CD4-positive, CD25-positive, alpha-beta regulatory T cell (primary cell): ENCODE results near the gene RUNX1. TPM values are rescaled to one million over a fixed set of nuclear protein-coding genes. Genes with fewer than 3 reads are reported as not detected.

Experiments
- ATAC-seq, 2 donors: fragments of 150-1000 bp; cut with Tn5 transposase; one replicate each; pipeline ENCODE4 v1.10.0; 2021; ENCODE audit warnings: low read depth in 2 of 2, moderate number of reproducible peaks in 2 of 2, moderate library complexity in 1 of 2
- DNase-seq, 3 donors: peaks; one replicate each; pipeline versions ENCODE4 v3.0.0 to v3.0.0-alpha.2; 2012 to 2022; ENCODE audit warnings: mixed read lengths in 1 of 3
- H3K27ac ChIP-seq: one replicate; pipeline ENCODE4 v1.7.0; 2013; ENCODE audit warnings: mild to moderate bottlenecking, low read length; ENCODE audit not compliant: insufficient read depth, poor library complexity, severe bottlenecking
- H3K27me3 ChIP-seq: one replicate; pipeline ENCODE4 v1.7.0; 2013; ENCODE audit warnings: low read length; ENCODE audit not compliant: control insufficient read depth, insufficient read depth
- H3K36me3 ChIP-seq: one replicate; pipeline ENCODE4 v1.7.0; 2013; ENCODE audit warnings: mild to moderate bottlenecking, low read length, moderate library complexity; ENCODE audit not compliant: control insufficient read depth, insufficient read depth
- H3K4me1 ChIP-seq: 2 replicates; pipeline ENCODE4 v1.7.0; 2013; ENCODE audit warnings: mild to moderate bottlenecking, low read length; ENCODE audit not compliant: insufficient read depth, control insufficient read depth, poor library complexity, severe bottlenecking
- H3K4me3 ChIP-seq: one replicate; pipeline ENCODE4 v1.7.0; 2013; ENCODE audit warnings: low read depth, mild to moderate bottlenecking, low read length, moderate library complexity
- H3K9me3 ChIP-seq, 2 experiments: 1 replicate in 1 of 2; 2 replicates in 1 of 2; pipeline ENCODE4 v1.7.0; 2013; ENCODE audit warnings: low read length in 2 of 2, mild to moderate bottlenecking in 1 of 2, moderate library complexity in 1 of 2; ENCODE audit not compliant: control insufficient read depth in 2 of 2
- H3K27ac Mint-ChIP-seq, 3 donors: one replicate each; pipeline ENCODE4 v1.8.0; 2020 to 2022; ENCODE audit warnings: mild to moderate bottlenecking in 3 of 3, mixed read lengths in 3 of 3, moderate library complexity in 2 of 3
- H3K27me3 Mint-ChIP-seq: one replicate; pipeline ENCODE4 v1.8.0; 2022; ENCODE audit warnings: mild to moderate bottlenecking, mixed read lengths
- H3K36me3 Mint-ChIP-seq: one replicate; pipeline ENCODE4 v1.8.0; 2020; ENCODE audit warnings: mixed read lengths
- H3K4me1 Mint-ChIP-seq, 4 donors: one replicate each; pipeline ENCODE4 v1.8.0; 2020 to 2022; ENCODE audit warnings: mixed read lengths in 4 of 4, mild to moderate bottlenecking in 1 of 4
- H3K4me3 Mint-ChIP-seq, 4 donors: one replicate each; pipeline ENCODE4 v1.8.0; 2020 to 2022; ENCODE audit warnings: mild to moderate bottlenecking in 4 of 4, mixed read lengths in 4 of 4, moderate library complexity in 3 of 4
- H3K9me3 Mint-ChIP-seq, 7 donors: one replicate each; pipeline ENCODE4 v1.8.0; 2020 to 2022; ENCODE audit warnings: mixed read lengths in 7 of 7, mild to moderate bottlenecking in 3 of 7, moderate library complexity in 2 of 7
- polyA plus RNA-seq, 4 donors: library from polyadenylated mRNA; unstranded; fragments of 300-500 nt; fragmentation: Illumina TruSeq; gene quantifications; one replicate each; pipeline ENCODE4 v1.2.3, GENCODE V29; 2021
- total RNA-seq: library from RNA; stranded (reverse); gene quantifications from one replicate; pipeline ENCODE4 v1.2.3, GENCODE V29; 2022

Gene RUNX1
- total and polyA plus RNA-seq, 5 donors from 2014 or later: 14.2 to 133 (median 21.4) TPM

GRCh38 chr21:35042836-35043235 lies 6.3 kb downstream of the RUNX1 start:
- Mint-ChIP-seq H3K36me3 (peaks cover 41% of the 10 kb centered on the region), H3K27me3 (peaks cover 10% of the 10 kb centered on the region), H3K27ac (peak overlapping the region; percentile 95 to 100 (median 96)), H3K9me3 (peaks cover 0 to 5% (median 0%) of the 10 kb centered on the region in 7 donors), H3K4me3 (peak overlapping the region; percentile 92 to 99 (median 98)), H3K4me1 (peaks cover 34 to 97% (median 67%) of the 10 kb centered on the region in 4 donors)
- no peak for DNase-seq
- Histone ChIP-seq H3K36me3 (peaks cover 8% of the 10 kb centered on the region), H3K9me3 (no peaks in the 10 kb centered on the region), H3K27me3 (no peaks in the 10 kb centered on the region), H3K4me3 (peak overlapping the region; percentile 100), H3K4me1 (peaks cover 98% of the 10 kb centered on the region), H3K27ac (peak overlapping the region; percentile 92)
- ATAC-seq: no peak

- Mint-ChIP-seq H3K4me3 (peak overlapping the region; percentile 92 to 99 (median 98)), H3K36me3 (peaks cover 41% of the 10 kb centered on the region), H3K9me3 (peaks cover 0 to 2% (median 0%) of the 10 kb centered on the region in 7 donors), H3K4me1 (peaks cover 34 to 98% (median 76%) of the 10 kb centered on the region in 4 donors), H3K27ac (peak overlapping the region; percentile 95 to 100 (median 96)), H3K27me3 (peaks cover 5% of the 10 kb centered on the region)
- peaks cover 98% of the 10 kb centered on the region for H3K4me1 ChIP-seq
- H3K27ac ChIP-seq: peak overlapping the region; percentile 92
- peaks cover 13% of the 10 kb centered on the region for H3K36me3 ChIP-seq
- no peak for DNase-seq
- no peaks in the 10 kb centered on the region for H3K27me3 ChIP-seq
- H3K9me3 ChIP-seq: no peaks in the 10 kb centered on the region
- H3K4me3 ChIP-seq: peak overlapping the region; percentile 100
- ATAC-seq: no peak
These were observed 7.2 kb downstream of the RUNX1 start for GRCh38 chr21:35041881-35042280.

GRCh38 chr21:35041122-35041521 lies 8.0 kb downstream of the RUNX1 start:
- peaks cover 100% of the 10 kb centered on the region for H3K4me1 ChIP-seq
- Mint-ChIP-seq H3K27ac (peak overlapping the region; percentile 95 to 100 (median 96)), H3K4me1 (peaks cover 40 to 98% (median 79%) of the 10 kb centered on the region in 4 donors), H3K36me3 (peaks cover 45% of the 10 kb centered on the region), H3K9me3 (peaks cover 0 to 2% (median 0%) of the 10 kb centered on the region in 7 donors), H3K27me3 (peaks cover 5% of the 10 kb centered on the region), H3K4me3 (peak overlapping the region; percentile 92 to 99 (median 98))
- ATAC-seq: no peak
- no peaks in the 10 kb centered on the region for H3K9me3 ChIP-seq
- DNase-seq: no peak
- no peaks in the 10 kb centered on the region for H3K27me3 ChIP-seq
- H3K36me3 ChIP-seq: peaks cover 17% of the 10 kb centered on the region
- peak overlapping the region; percentile 100 for H3K4me3 ChIP-seq
- H3K27ac ChIP-seq: peak overlapping the region; percentile 92

GRCh38 chr21:35039595-35040289 lies 9.4 kb downstream of the RUNX1 start:
- DNase-seq: no peak
- peak overlapping the region; percentile 95 to 100 (median 96) for H3K27ac Mint-ChIP-seq
- H3K4me1 ChIP-seq: peaks cover 100% of the 10 kb centered on the region
- H3K27ac ChIP-seq: peak overlapping the region; percentile 92
- H3K36me3 ChIP-seq: peaks cover 25% of the 10 kb centered on the region
- peaks cover 0 to 2% (median 0%) of the 10 kb centered on the region in 7 donors for H3K9me3 Mint-ChIP-seq
- H3K4me3 Mint-ChIP-seq: peak overlapping the region; percentile 59 to 98 (median 84)
- no peak for ATAC-seq
- H3K36me3 Mint-ChIP-seq: peaks cover 53% of the 10 kb centered on the region
- peaks cover 51 to 98% (median 81%) of the 10 kb centered on the region in 4 donors for H3K4me1 Mint-ChIP-seq
- H3K4me3 ChIP-seq: peak overlapping the region; percentile 65
- H3K9me3 ChIP-seq: no peaks in the 10 kb centered on the region
- H3K27me3 Mint-ChIP-seq: peaks cover 5% of the 10 kb centered on the region
- no peaks in the 10 kb centered on the region for H3K27me3 ChIP-seq

GRCh38 chr21:35038772-35039319 lies 10.3 kb downstream of the RUNX1 start:
- Mint-ChIP-seq H3K27me3 (peaks cover 5% of the 10 kb centered on the region), H3K9me3 (no peaks in the 10 kb centered on the region), H3K4me3 (peak overlapping the region; percentile 48 to 82 (median 66)), H3K36me3 (peaks cover 48% of the 10 kb centered on the region), H3K4me1 (peaks cover 54 to 97% (median 79%) of the 10 kb centered on the region in 4 donors), H3K27ac (peak overlapping the region; percentile 87 to 98 (median 96))
- Histone ChIP-seq H3K4me1 (peaks cover 100% of the 10 kb centered on the region), H3K27me3 (no peaks in the 10 kb centered on the region), H3K4me3 (peak overlapping the region; percentile 73), H3K27ac (peak overlapping the region; percentile 92), H3K36me3 (peaks cover 32% of the 10 kb centered on the region), H3K9me3 (no peaks in the 10 kb centered on the region)
- DNase-seq: no peak
- no peak for ATAC-seq

- H3K27me3 Mint-ChIP-seq: no peaks in the 10 kb centered on the region
- Histone ChIP-seq H3K4me3 (peak overlapping the region; percentile 73), H3K9me3 (no peaks in the 10 kb centered on the region), H3K36me3 (peaks cover 34% of the 10 kb centered on the region), H3K27me3 (no peaks in the 10 kb centered on the region), H3K27ac (peak overlapping the region; percentile 92), H3K4me1 (peaks cover 100% of the 10 kb centered on the region)
- peak overlapping the region; percentile 94 to 98 (median 96) for H3K27ac Mint-ChIP-seq
- DNase-seq (no peak), ATAC-seq (no peak)
- H3K4me3 Mint-ChIP-seq: peak overlapping the region; percentile 48 to 82 (median 72)
- no peaks in the 10 kb centered on the region for H3K9me3 Mint-ChIP-seq
- peaks cover 53 to 97% (median 81%) of the 10 kb centered on the region in 4 donors for H3K4me1 Mint-ChIP-seq
- H3K36me3 Mint-ChIP-seq: peaks cover 45% of the 10 kb centered on the region
These were observed 11.7 kb downstream of the RUNX1 start for GRCh38 chr21:35037384-35037765.

- Mint-ChIP-seq H3K9me3 (no peaks in the 10 kb centered on the region), H3K4me3 (peak overlapping the region; percentile 67 to 82 (median 80)), H3K36me3 (peaks cover 51% of the 10 kb centered on the region), H3K27ac (peak overlapping the region; percentile 94 to 98 (median 96)), H3K4me1 (peaks cover 52 to 97% (median 82%) of the 10 kb centered on the region in 4 donors), H3K27me3 (no peaks in the 10 kb centered on the region)
- peak overlapping the region; percentile 92 for H3K27ac ChIP-seq
- peaks cover 39% of the 10 kb centered on the region for H3K36me3 ChIP-seq
- ATAC-seq: no peak
- no peaks in the 10 kb centered on the region for H3K9me3 ChIP-seq
- peaks cover 93% of the 10 kb centered on the region for H3K4me1 ChIP-seq
- no peaks in the 10 kb centered on the region for H3K27me3 ChIP-seq
- peak overlapping the region; percentile 73 for H3K4me3 ChIP-seq
- peak in 1 of 3 donors; percentile 25 for DNase-seq
These were observed 12.4 kb downstream of the RUNX1 start for GRCh38 chr21:35036465-35037383.
